ENCODE data around the gene WDR45. TPM values are rescaled to one million over a fixed set of nuclear protein-coding genes. Genes with fewer than 3 reads are reported as not detected.

Gene WDR45
- total RNA-seq, 4 donors from 2014 or later, result 64.2 to 133 (median 86.9) TPM

GRCh38 chrX:49066690-49067089 lies 13.0 kb downstream of the WDR45 start:
- no peaks in the 10 kb centered on the region for H3K4me1 ChIP-seq
- no peaks in the 10 kb centered on the region for H3K9me3 ChIP-seq
- H3K27ac ChIP-seq, result no peak overlapping the region
- no peaks in the 10 kb centered on the region for H3K27me3 ChIP-seq
- H3K36me3 ChIP-seq, result no peaks in the 10 kb centered on the region
- DNase-seq, result no peak
- H3K4me3 ChIP-seq, result no peak overlapping the region
- no peak for TF ChIP-seq POLR2A (IDR thresholded peaks at IDR 0.05)
- TF ChIP-seq, protein P1, sequence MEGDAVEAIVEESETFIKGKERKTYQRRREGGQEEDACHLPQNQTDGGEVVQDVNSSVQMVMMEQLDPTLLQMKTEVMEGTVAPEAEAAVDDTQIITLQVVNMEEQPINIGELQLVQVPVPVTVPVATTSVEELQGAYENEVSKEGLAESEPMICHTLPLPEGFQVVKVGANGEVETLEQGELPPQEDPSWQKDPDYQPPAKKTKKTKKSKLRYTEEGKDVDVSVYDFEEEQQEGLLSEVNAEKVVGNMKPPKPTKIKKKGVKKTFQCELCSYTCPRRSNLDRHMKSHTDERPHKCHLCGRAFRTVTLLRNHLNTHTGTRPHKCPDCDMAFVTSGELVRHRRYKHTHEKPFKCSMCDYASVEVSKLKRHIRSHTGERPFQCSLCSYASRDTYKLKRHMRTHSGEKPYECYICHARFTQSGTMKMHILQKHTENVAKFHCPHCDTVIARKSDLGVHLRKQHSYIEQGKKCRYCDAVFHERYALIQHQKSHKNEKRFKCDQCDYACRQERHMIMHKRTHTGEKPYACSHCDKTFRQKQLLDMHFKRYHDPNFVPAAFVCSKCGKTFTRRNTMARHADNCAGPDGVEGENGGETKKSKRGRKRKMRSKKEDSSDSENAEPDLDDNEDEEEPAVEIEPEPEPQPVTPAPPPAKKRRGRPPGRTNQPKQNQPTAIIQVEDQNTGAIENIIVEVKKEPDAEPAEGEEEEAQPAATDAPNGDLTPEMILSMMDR (IDR thresholded peaks at IDR 0.05), result no peak

GRCh38 chrX:49066278-49066677 lies 13.4 kb downstream of the WDR45 start:
- Histone ChIP-seq H3K4me3 (no peak overlapping the region), H3K4me1 (no peaks in the 10 kb centered on the region), H3K36me3 (no peaks in the 10 kb centered on the region), H3K27me3 (no peaks in the 10 kb centered on the region), H3K9me3 (no peaks in the 10 kb centered on the region), H3K27ac (no peak overlapping the region)
- TF ChIP-seq, protein P1 (IDR thresholded peaks at IDR 0.05), result no peak
- TF ChIP-seq POLR2A (IDR thresholded peaks at IDR 0.05), result no peak
- no peak for DNase-seq

- no peak overlapping the region for H3K27ac ChIP-seq
- no peaks in the 10 kb centered on the region for H3K4me1 ChIP-seq
- DNase-seq, result no peak
- no peaks in the 10 kb centered on the region for H3K36me3 ChIP-seq
- no peaks in the 10 kb centered on the region for H3K9me3 ChIP-seq
- no peaks in the 10 kb centered on the region for H3K27me3 ChIP-seq
- H3K4me3 ChIP-seq, result no peak overlapping the region
- TF ChIP-seq, protein P1 (IDR thresholded peaks at IDR 0.05), result no peak
- TF ChIP-seq POLR2A (IDR thresholded peaks at IDR 0.05), result no peak
These were observed 15.0 kb downstream of the WDR45 start for GRCh38 chrX:49064735-49065134.

DNA sequence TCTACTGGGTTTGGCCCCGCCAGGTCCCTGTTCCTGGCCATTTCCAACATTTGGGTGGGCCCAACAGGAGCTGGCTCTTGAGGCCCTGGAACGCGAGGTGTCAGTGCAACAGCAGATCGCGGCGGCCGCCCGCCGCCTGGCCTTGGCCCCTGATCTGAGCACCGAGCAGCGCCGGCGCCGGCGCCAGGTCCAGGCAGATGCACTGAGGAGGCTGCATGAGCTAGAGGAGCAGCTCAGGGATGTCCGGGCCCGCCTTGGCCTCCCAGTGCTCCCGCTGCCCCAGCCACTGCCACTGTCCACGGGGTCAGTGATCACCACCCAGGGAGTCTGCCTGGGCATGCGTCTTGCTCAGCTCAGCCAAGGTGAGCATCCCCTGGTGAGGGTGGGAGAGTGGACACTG lies 15.4 kb downstream of the WDR45 start:
- no peak overlapping the region for H3K4me3 ChIP-seq

DNA sequence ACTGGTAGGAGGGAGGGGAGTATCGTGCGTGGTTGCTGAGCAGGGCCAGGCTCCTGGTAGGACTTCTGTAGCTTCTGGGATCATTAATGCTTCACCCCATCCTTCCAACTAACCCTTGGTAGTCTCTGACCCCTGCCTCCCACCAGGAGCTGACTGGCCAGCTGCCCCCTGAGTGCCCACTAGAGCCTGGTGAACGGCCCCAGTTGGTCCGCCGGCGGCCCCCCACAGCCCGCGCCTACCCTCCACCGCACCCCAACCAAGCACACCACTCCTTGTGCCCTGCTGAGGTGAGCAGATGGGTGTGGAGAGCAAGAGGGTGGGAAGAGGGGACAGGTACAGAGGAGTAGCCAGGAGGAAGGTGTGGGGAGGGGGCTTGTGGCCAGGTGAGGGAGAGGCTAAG lies 16.0 kb downstream of the WDR45 start:
- DNase-seq, result no peak
- TF ChIP-seq POLR2A (IDR thresholded peaks at IDR 0.05), result no peak
- TF ChIP-seq, protein P1 (IDR thresholded peaks at IDR 0.05), result no peak
- no peaks in the 10 kb centered on the region for H3K36me3 ChIP-seq

More for the DNA sequence above, 15.4 kb downstream of the WDR45 start:
- no peak for TF ChIP-seq POLR2A (IDR thresholded peaks at IDR 0.05)
- TF ChIP-seq, protein P1 (IDR thresholded peaks at IDR 0.05), result no peak
- no peaks in the 10 kb centered on the region for H3K9me3 ChIP-seq
- H3K27me3 ChIP-seq, result no peaks in the 10 kb centered on the region
- DNase-seq, result no peak
- H3K27ac ChIP-seq, result no peak overlapping the region
- H3K4me1 ChIP-seq, result no peaks in the 10 kb centered on the region
- H3K36me3 ChIP-seq, result no peaks in the 10 kb centered on the region

GRCh38 chrX:49061916-49062315 lies 17.8 kb downstream of the WDR45 start:
- H3K4me1 ChIP-seq, result no peaks in the 10 kb centered on the region
- no peak for DNase-seq

More for the DNA sequence above, 16.0 kb downstream of the WDR45 start:
- Histone ChIP-seq H3K9me3 (no peaks in the 10 kb centered on the region), H3K27me3 (no peaks in the 10 kb centered on the region), H3K4me1 (no peaks in the 10 kb centered on the region), H3K4me3 (no peak overlapping the region), H3K27ac (no peak overlapping the region)

More at GRCh38 chrX:49061916-49062315, 17.8 kb downstream of the WDR45 start:
- H3K27me3 ChIP-seq, result no peaks in the 10 kb centered on the region
- H3K9me3 ChIP-seq, result no peaks in the 10 kb centered on the region
- H3K36me3 ChIP-seq, result no peaks in the 10 kb centered on the region
- H3K4me3 ChIP-seq, result no peak overlapping the region
- TF ChIP-seq, protein P1 (IDR thresholded peaks at IDR 0.05), result no peak
- TF ChIP-seq POLR2A (IDR thresholded peaks at IDR 0.05), result no peak
- no peak overlapping the region for H3K27ac ChIP-seq

Data from Peyer's patch (tissue), 4 donors.